Vagina (tissue), 2 donors: ENCODE data around the gene GRM4.

Experiments
- CTCF ChIP-seq, 3 experiments: fragments of 450-650 bp in 2 of 3; fragments of 200-600 bp in 1 of 3; sonication (generic) in 1 of 3; IDR thresholded peaks; one replicate each; pipeline ENCODE4 v1.5.1; 2017 to 2019; ENCODE audit warnings: antibody characterized with exemption in 3 of 3, mild to moderate bottlenecking in 2 of 3, moderate library complexity in 2 of 3
- POLR2A ChIP-seq, 2 donors: fragments of 450-650 bp; IDR thresholded peaks; one replicate each; pipeline ENCODE4 v1.6.1; 2017; ENCODE audit warnings: antibody characterized with exemption in 2 of 2, mild to moderate bottlenecking in 2 of 2, moderate library complexity in 2 of 2
- POLR2AphosphoS5 ChIP-seq, 2 donors: sonication (generic); formaldehyde crosslinking; IDR thresholded peaks; one replicate each; pipeline ENCODE4 v1.9.0; 2017; ENCODE audit warnings: antibody characterized with exemption in 2 of 2, mild to moderate bottlenecking in 2 of 2, low read depth in 1 of 2; ENCODE audit not compliant: insufficient read depth in 1 of 2

DNA sequence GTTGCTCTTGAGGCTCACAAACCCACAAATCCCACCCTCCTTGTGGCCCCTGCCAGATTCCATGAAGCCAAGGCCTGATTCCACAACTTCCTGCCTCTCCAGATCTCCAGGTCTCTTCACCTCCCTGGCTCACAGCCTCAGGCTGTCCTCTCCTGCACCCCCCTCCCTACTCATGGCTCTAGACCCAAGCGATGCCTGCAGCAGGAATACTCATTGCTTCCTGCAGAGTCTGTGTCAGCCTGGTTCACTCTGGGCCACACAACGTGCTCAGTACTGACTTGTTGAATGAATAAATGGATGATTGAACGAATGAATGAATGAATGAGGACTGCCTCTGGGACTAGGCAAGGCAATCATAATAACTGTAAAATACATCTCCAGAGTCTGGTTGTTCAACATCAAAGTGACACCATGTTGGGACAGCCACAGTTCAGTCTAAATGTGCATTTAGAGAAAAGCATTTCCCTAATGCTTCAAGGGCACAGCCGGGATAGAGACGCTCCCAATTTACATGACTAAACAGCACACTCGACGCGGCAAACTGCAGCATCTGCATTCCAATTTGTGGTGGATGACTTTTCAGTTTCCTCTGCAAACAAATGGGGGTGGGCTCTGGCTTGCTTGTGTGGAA, 139.9 kb downstream of the GRM4 start:
- TF ChIP-seq CTCF (IDR thresholded peaks at IDR 0.05) (no peak), POLR2AphosphoS5 (IDR thresholded peaks at IDR 0.05; ENCODE audit: insufficient read depth in 1 of 2, low read depth in 1 of 2) (no peak), POLR2A (IDR thresholded peaks at IDR 0.05) (no peak)
